Renal cortex interstitium (tissue), 11 donors: Measurements from ENCODE around the gene LITAFD. TPM values are rescaled to one million over a fixed set of nuclear protein-coding genes. Genes with fewer than 3 reads are reported as not detected.
A peak's percentile ranks its signal among the peaks of the same experiment; 100 is the strongest.
"Not testable (repeated sequence)": the region's sequence is repeated elsewhere in the genome, so short reads cannot be mapped to it uniquely, and the experiment has no call there.

Experiments used
- DNase-seq, 11 donors: peaks; one replicate each; pipeline ENCODE4 v3.0.0-alpha.2; 2013; ENCODE audit warnings: low read depth in 9 of 11, low spot score in 4 of 11; ENCODE audit errors: extremely low read depth in 1 of 11
- polyA plus RNA-seq, 3 donors: library from polyadenylated mRNA; unstranded; fragments of 120-200 nt; gene quantifications; one replicate each; pipeline ENCODE4 v1.2.1, GENCODE V29; 2013; ENCODE audit not compliant: insufficient read length in 3 of 3

Gene LITAFD
- polyA plus RNA-seq, 3 donors = 0.20 TPM; not detected in 2

DNA sequence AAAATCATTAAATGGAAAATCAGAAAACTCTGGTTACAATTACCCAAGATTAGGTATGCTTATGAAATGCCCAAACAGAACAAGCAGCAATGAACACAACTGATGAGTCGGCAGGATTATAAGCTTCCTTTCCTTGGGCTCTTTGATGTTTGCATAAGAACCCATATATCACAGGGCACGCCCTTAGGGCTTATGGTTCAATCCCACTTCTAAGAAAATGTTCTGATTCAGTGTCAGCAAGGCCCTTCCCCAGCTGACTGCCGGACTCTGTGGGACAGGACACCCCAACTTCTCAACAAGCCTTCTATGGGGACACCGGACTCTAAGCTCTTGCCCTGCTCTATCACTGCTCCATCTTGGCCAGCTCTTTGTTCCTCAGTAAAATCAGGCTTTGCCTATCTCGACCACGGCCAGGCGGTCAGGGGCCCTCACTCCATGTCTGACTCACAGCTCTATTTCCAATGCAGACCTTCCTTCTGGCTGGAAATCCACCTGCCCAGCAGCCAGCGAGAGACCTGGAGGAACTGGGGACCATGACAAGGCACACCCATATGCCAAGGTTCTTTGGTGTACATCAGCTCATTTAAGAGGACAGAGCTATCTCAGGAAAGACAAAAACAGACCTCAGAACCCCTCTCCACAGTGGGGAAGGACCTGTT lies 26.8 kb downstream of the LITAFD start:
- DNase-seq = no peak

DNA sequence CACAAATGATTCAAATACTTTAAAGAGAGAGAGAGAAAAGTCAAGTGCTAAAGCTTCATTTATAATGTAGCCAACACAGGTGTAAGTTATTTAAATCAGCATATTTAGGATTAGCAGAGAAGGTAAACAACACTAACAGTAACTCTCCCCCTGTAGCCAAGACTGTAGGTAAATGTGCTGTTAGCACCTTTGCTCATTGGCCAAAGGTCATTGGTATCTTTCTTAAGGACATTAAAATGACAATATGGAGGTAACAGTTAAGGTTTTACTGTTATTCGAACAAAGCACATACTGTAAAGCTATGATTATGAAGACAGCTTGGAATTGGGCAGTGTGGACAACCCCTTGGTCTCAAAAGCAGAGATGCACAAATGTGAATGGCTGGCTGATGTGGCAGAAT lies 28.7 kb downstream of the LITAFD start:
- no peak for DNase-seq

GRCh38 chr16:8912793-8913192 lies 30.6 kb downstream of the LITAFD start:
- DNase-seq = no peak

DNA sequence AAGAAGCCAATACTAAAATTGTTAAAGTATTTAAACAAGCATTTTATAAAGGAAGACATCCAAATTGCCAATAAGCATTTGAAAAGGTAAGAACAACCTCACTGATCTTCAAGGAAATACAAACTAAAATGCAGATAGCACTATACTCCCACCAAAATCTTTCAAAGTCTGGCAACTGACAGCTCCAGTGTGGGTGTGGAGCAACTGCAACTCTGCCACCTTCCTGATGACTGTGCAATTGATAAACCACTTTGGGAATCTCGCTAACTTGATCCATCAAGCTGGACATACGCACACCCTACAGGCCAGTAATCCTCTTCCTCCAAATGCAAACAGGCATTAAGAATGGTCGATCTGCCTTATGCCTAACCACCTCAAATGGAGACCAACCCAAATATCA lies 31.9 kb downstream of the LITAFD start:
- DNase-seq = no peak

- DNase-seq = no peak
Measured at GRCh38 chr16:8915722-8916301, 33.7 kb downstream of the LITAFD start.

DNA sequence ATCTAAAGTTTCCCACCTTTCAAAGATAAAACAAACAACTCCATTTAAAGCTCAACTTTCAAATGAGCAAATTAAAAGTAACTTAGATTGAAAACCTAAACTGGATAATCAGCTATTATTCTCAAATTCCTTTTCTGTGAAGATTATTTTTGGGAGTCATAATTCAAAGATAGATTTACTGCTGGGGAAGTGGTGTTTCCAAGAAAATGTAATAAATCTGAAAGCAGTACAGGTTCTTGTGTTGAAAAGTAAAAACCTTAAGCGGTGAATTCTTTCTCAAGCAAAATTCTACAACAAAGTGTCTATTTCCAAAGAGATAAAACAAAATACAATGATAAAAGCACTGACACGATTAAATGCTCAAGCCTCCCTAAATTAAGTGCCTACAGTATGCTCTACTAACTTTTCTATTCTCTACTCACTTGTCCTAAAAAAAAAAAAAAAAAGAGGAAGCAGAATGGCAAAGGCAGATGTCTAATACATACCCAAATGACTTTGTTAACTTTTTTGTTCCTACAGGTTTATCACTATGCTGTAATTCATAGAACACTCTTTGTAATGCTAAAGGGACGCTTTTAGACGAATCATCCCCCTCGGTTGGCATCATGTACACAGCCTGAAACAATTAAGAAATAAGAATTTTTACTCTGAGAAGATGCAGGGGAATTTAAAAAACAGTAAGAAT lies 34.5 kb downstream of the LITAFD start:
- no peak for DNase-seq

- DNase-seq = not testable (repeated sequence)
Measured at GRCh38 chr16:8917336-8917735, 35.2 kb downstream of the LITAFD start.

GRCh38 chr16:8919089-8919933 lies 37.2 kb downstream of the LITAFD start:
- no peak for DNase-seq

GRCh38 chr16:8919934-8920462 lies 37.8 kb downstream of the LITAFD start:
- DNase-seq = no peak

- no peak for DNase-seq
Measured at GRCh38 chr16:8920645-8921346, 38.6 kb downstream of the LITAFD start.

DNA sequence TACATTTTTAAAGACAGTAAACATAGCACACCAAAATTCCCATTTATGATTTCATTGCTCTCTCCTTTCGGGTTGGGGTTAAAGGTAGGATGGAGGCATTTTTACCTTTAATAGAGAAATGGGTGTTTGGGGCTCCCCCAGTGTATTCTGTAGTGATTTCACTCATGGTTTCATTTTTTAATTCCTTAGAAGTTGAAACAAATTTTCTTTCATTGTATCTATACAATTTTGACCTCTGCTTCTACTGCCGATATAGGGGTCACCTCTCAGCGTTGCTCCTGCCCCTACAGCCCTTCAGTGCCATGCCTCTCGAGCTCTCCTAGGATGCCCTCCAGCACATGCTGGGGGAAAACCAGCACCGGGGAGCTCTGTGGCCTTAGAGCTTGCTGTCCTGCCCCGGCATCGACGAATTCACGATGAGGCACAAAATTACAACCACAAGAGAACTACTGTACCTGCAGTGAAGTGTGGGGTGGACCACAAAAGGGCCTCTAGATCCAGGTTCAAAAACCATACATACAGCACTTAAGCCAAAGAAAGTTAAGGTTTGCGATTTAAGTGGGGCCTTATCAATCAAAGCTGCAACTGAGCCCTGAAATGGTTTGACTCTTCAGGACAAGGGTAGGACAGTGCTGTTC lies 39.3 kb downstream of the LITAFD start:
- DNase-seq = no peak

GRCh38 chr16:8923199-8923598 lies 41.0 kb downstream of the LITAFD start:
- no peak for DNase-seq

DNA sequence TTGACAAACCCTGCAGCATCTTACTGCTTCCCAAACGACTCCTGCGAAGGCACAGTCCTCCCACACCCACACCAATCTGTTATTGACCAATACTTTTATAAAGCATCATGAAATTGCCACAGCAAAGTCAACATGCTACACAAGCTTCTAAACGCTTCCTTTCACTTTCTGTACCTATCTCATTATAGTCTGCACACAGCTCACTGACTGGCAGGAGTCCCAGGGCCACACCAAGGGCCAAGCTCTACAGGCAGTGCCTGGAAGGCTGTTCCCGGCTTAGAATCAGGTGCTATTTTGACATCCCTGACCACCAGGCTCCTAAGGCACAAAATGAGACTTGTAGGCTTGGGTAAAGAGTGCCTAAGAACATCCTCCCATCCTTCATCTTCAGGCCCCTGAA lies 42.1 kb downstream of the LITAFD start:
- no peak for DNase-seq

DNA sequence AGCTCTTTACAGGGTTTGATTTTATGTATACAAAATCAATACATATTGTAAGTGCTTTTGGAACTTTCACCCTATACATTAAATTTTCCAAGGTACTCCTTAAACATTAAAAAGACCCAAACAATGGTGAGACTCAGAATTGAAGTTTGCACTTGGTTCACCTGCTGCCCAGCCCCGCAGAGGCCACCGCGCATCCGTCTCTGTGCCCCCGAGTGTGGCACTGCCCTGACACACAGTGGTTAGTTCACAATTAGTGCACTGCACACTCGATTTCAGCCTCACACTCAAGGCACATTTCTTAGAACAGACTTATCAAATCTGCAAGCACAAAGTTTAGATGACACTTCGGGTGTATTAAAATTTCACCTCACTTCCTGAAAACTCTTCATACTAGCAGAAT lies 43.3 kb downstream of the LITAFD start:
- no peak for DNase-seq

- no peak for DNase-seq
Measured at GRCh38 chr16:8926827-8927226, 44.7 kb downstream of the LITAFD start.

DNA sequence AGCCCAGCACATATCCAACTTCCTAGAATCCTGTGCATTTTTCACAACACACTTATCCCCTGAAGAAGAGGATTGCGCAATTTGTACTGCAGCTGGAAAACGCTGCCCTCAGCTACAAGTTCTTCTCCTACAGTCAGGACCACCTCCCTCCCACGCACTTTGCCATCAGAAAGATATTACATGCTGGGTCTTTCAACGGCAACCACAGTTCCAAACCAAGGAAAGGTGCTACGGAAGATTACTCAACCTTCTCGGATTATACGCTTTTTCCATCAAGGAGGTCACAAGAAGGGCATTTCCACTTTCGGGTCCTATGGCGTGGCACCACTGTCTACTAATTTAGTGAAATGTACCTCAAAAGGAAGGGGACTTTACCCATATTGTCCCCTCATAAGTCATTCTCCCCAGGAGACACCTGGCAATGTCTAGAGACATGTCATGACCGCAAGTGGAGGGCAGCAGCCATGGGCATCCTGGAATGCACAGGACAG lies 46.4 kb downstream of the LITAFD start:
- DNase-seq = no peak

DNA sequence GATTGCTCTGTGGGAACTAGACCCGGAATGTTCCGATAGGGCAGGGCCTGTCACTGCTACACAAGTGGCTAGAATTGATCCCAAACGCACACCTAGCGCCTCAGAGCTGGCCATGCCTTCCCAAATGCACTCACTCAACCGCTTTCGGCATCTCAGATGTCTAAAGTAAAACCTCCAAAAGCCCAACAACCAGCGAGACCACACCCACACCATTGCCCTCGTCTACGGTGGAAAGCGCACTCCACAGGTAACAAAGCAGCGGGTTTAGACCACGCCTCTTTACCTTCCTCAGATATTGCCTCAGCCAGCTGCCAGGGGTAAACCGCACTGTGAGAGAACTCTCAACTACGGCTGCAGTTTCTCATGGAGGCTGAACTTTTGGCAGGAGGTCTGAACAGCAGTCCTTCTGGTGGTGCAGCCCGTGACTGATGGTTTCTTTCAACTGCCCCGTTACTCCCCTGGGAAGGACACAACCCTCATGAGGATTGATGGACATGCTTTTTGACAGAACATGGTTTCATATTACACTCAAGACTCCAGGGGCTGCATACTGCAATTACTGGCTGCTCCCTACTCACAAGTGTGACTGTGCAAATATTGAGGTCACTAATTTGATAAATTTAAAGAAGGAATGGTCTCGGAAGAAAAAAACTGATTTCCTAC lies 47.1 kb downstream of the LITAFD start:
- DNase-seq = no peak

- peak; percentile 35 to 78 (median 60) for DNase-seq
Measured at GRCh38 chr16:8931859-8932258, 49.7 kb downstream of the LITAFD start.
